SK-N-SH (cell line): ENCODE results near the gene CDH4. TPM values are rescaled to one million over a fixed set of nuclear protein-coding genes. Genes with fewer than 3 reads are reported as not detected.

Experiments
- CTCF ChIA-PET: fragments of 300-600, 350-600 bp; formaldehyde crosslinking; extraction: SDS; loops from one replicate; lab custom pipeline; 2021; lab: Yijun Ruan, JAX
- POLR2A ChIA-PET: fragments of 350-600 bp; sonication (Branson Sonifier 250); formaldehyde crosslinking; extraction: SDS; loops from one replicate; lab custom pipeline; 2020; ENCODE audit warnings: antibody characterized with exemption, inconsistent platforms; lab: Yijun Ruan, JAX
- DNase-seq: peaks from one replicate; pipeline ENCODE4 v3.0.0; 2012
- H2AFZ ChIP-seq: fragments of 200-600 bp; sonication (generic); 2 replicates; pipeline ENCODE4 v1.8.1; 2016; ENCODE audit warnings: antibody characterized with exemption, mild to moderate bottlenecking, low read depth
- H3F3A ChIP-seq: fragments of 200-600 bp; sonication (generic); replicated peaks from 2 replicates; pipeline ENCODE3; 2016; ENCODE audit warnings: antibody characterized with exemption, mild to moderate bottlenecking; ENCODE audit not compliant: insufficient read depth
- H3K27ac ChIP-seq, 2 experiments: fragments of 200-500 bp in 1 of 2; fragments of 200-600 bp in 1 of 2; sonication (Bioruptor generic) in 1 of 2; sonication (generic), shearing (Covaris generic) in 1 of 2; 2 replicates each; pipeline versions ENCODE4 v1.5.1 to v1.6.1; 2014 to 2016; ENCODE audit warnings: low read depth in 2 of 2, inconsistent platforms in 1 of 2, low read length in 1 of 2, mild to moderate bottlenecking in 1 of 2, mixed read lengths in 1 of 2
- H3K27me3 ChIP-seq: fragments of 200-600 bp; sonication (generic), shearing (Covaris generic); 2 replicates; pipeline ENCODE4 v1.6.1; 2016; ENCODE audit warnings: mixed run types; ENCODE audit not compliant: insufficient read depth
- H3K36me3 ChIP-seq, 2 experiments: fragments of 200-500 bp in 1 of 2; fragments of 200-600 bp in 1 of 2; sonication (Bioruptor generic) in 1 of 2; sonication (generic) in 1 of 2; replicated peaks in 1 of 2; 2 replicates each; pipeline versions ENCODE3 to v1.5.1; 2014 to 2016; ENCODE audit warnings: low read length in 1 of 2, mild to moderate bottlenecking in 1 of 2; ENCODE audit not compliant: insufficient read depth in 2 of 2, control insufficient read depth in 1 of 2
- H3K4me1 ChIP-seq, 2 experiments: fragments of 200-500 bp in 1 of 2; fragments of 200-600 bp in 1 of 2; sonication (Bioruptor generic) in 1 of 2; sonication (generic), shearing (Covaris generic) in 1 of 2; 2 replicates each; pipeline versions ENCODE4 v1.5.1 to v1.6.1; 2014 to 2016; ENCODE audit warnings: low read depth in 1 of 2, low read length in 1 of 2, mixed run types in 1 of 2; ENCODE audit not compliant: insufficient read depth in 2 of 2, control insufficient read depth in 1 of 2
- H3K4me2 ChIP-seq: fragments of 200-600 bp; sonication (generic), shearing (Covaris generic); 2 replicates; pipeline ENCODE4 v1.6.1; 2017; ENCODE audit warnings: mixed run types
- H3K4me3 ChIP-seq, 2 experiments: fragments of 200-500 bp in 1 of 2; fragments of 200-600 bp in 1 of 2; sonication (Bioruptor generic) in 1 of 2; sonication (generic), shearing (Covaris generic) in 1 of 2; 2 replicates each; pipeline versions ENCODE4 v1.5.1 to v1.8.1; 2014 to 2016; ENCODE audit warnings: low read depth in 2 of 2, inconsistent platforms in 1 of 2, low read length in 1 of 2, mild to moderate bottlenecking in 1 of 2, mixed read lengths in 1 of 2, moderate library complexity in 1 of 2
- H3K79me2 ChIP-seq: fragments of 200-600 bp; sonication (generic); 2 replicates; pipeline ENCODE4 v1.8.1; 2017; ENCODE audit warnings: mild to moderate bottlenecking; ENCODE audit not compliant: insufficient read depth
- H3K9ac ChIP-seq: fragments of 200-600 bp; sonication (generic); 2 replicates; pipeline ENCODE4 v1.6.1; 2017; ENCODE audit warnings: mixed run types
- H3K9me2 ChIP-seq: fragments of 200-600 bp; sonication (generic); 2 replicates; pipeline ENCODE4 v1.6.1; 2017; ENCODE audit warnings: mixed run types
- H3K9me3 ChIP-seq: fragments of 200-600 bp; sonication (generic); 2 replicates; pipeline ENCODE4 v1.6.1; 2017; ENCODE audit warnings: mixed run types, mild to moderate bottlenecking, moderate library complexity
- H4K20me1 ChIP-seq: fragments of 200-600 bp; sonication (generic); 2 replicates; pipeline ENCODE4 v1.6.1; 2017; ENCODE audit warnings: mild to moderate bottlenecking, mixed run types; ENCODE audit not compliant: insufficient read depth
- CHD2 ChIP-seq: fragments of 150-350 bp; IDR thresholded peaks from 2 replicates; pipeline ENCODE4 v1.6.1; 2018; ENCODE audit warnings: low read length; ENCODE audit not compliant: partially characterized antibody
- CTCF ChIP-seq: fragments of 200-600 bp; sonication (generic); IDR thresholded peaks from 2 replicates; pipeline ENCODE4 v1.6.1; 2017; ENCODE audit warnings: antibody characterized with exemption, mild to moderate bottlenecking, moderate library complexity
- EP300 ChIP-seq, 2 experiments: IDR thresholded peaks; 2 replicates each; pipeline versions ENCODE4 v1.4.0 to v1.6.1; 2012; ENCODE audit warnings: borderline replicate concordance in 1 of 2, low read depth in 1 of 2, low read length in 1 of 2
- EZH2phosphoT487 ChIP-seq: fragments of 200-600 bp; sonication (generic); IDR thresholded peaks from 2 replicates; pipeline ENCODE4 v1.6.1; 2017; ENCODE audit warnings: low read depth, mixed run types, mild to moderate bottlenecking, antibody characterized with exemption, moderate library complexity, borderline replicate concordance
- FOXJ3 ChIP-seq: sonication (generic); formaldehyde crosslinking; IDR thresholded peaks from 2 replicates; pipeline ENCODE4 v1.5.1; 2020; ENCODE audit warnings: mild to moderate bottlenecking, missing genetic modification reagents
- FOXM1 ChIP-seq: IDR thresholded peaks from 2 replicates; pipeline ENCODE4 v1.4.0; 2012; ENCODE audit warnings: low read depth, mild to moderate bottlenecking
- GABPA ChIP-seq: IDR thresholded peaks from 2 replicates; pipeline ENCODE4 v1.4.0; 2012; ENCODE audit warnings: low read depth, mild to moderate bottlenecking
- GATA2 ChIP-seq: sonication (generic); formaldehyde crosslinking; IDR thresholded peaks from 2 replicates; pipeline ENCODE4 v1.5.0; 2020; ENCODE audit warnings: mild to moderate bottlenecking, missing genetic modification reagents
- NFIC ChIP-seq: IDR thresholded peaks from 2 replicates; pipeline ENCODE4 v1.4.0; 2012; ENCODE audit warnings: borderline replicate concordance
- POLR2AphosphoS5 ChIP-seq: IDR thresholded peaks from 2 replicates; pipeline ENCODE4 v1.6.1; 2012; ENCODE audit warnings: low read depth, low read length
- RFX5 ChIP-seq: IDR thresholded peaks from 2 replicates; pipeline ENCODE4 v1.6.1; 2012; ENCODE audit warnings: mild to moderate bottlenecking, improper control_type of control experiment, low read length
- TAF1 ChIP-seq: IDR thresholded peaks from 2 replicates; pipeline ENCODE4 v1.6.1; 2012; ENCODE audit warnings: low read depth, mild to moderate bottlenecking, low read length, moderate library complexity, borderline replicate concordance
- USF2 ChIP-seq: fragments of 150-350 bp; IDR thresholded peaks from 2 replicates; pipeline ENCODE4 v1.6.1; 2017; ENCODE audit warnings: antibody characterized with exemption, low read length, low read depth, borderline replicate concordance
- YY1 ChIP-seq: IDR thresholded peaks from 2 replicates; pipeline ENCODE4 v1.4.0; 2012; ENCODE audit warnings: low read depth, mild to moderate bottlenecking
- WGBS: methylation state at CpG from one replicate; pipeline ENCODE4 v1.1.6; 2017; ENCODE audit warnings: low lambda C conversion rate; 5-methylcytosine and 5-hydroxymethylcytosine counted together
- polyA plus RNA-seq, 3 experiments: library from polyadenylated mRNA; depleted of rRNA; stranded (reverse); fragments of >200 nt; gene quantifications; 2 replicates each; pipeline ENCODE4 v1.2.3, GENCODE V29; 2012
- TF ChIP-seq, protein P1 (sequence below): IDR thresholded peaks from 2 replicates; pipeline ENCODE4 v1.4.0; 2012; ENCODE audit warnings: low read depth, borderline replicate concordance
- TF ChIP-seq, protein P2 (sequence below): IDR thresholded peaks from 2 replicates; pipeline ENCODE4; 2012

Gene CDH4
- polyA plus RNA-seq, 1 of the 3 experiments (the other 2 are of a cell fraction): not detected

GRCh38 chr20:61810738-61811135, 558.7 kb downstream of the CDH4 start:
- Histone ChIP-seq H3K9me2 (no peaks in the 10 kb centered on the region), H3K9ac (no peak overlapping the region), H3K4me1 (no peaks in the 10 kb centered on the region), H3K27ac (no peak overlapping the region), H3K9me3 (no peaks in the 10 kb centered on the region), H3K4me2 (no peak overlapping the region), H3K4me3 (no peak overlapping the region), H2AFZ (no peak overlapping the region), H3K27me3 (no peaks in the 10 kb centered on the region), H4K20me1 (no peaks in the 10 kb centered on the region), H3K36me3 (no peaks in the 10 kb centered on the region), H3K79me2 (no peaks in the 10 kb centered on the region), H3F3A (no peaks in the 10 kb centered on the region)
- ChIA-PET CTCF (no interaction called here), POLR2A (no interaction called here)
- DNase-seq: no peak
- TF ChIP-seq CTCF (no peak), GATA2 (no peak), CHD2 (no peak), FOXJ3 (CRISPR knock-in tag) (no peak), EZH2phosphoT487 (no peak), NFIC (no peak), YY1 (no peak), FOXM1 (no peak), EP300 (IDR thresholded peaks at IDR 0.05; ENCODE audit: borderline replicate concordance in 1 of 2, low read depth in 1 of 2, low read length in 1 of 2) (no peak), RFX5 (no peak), USF2 (no peak), POLR2AphosphoS5 (no peak), TAF1 (no peak), GABPA (no peak)
- TF ChIP-seq, protein P1, sequence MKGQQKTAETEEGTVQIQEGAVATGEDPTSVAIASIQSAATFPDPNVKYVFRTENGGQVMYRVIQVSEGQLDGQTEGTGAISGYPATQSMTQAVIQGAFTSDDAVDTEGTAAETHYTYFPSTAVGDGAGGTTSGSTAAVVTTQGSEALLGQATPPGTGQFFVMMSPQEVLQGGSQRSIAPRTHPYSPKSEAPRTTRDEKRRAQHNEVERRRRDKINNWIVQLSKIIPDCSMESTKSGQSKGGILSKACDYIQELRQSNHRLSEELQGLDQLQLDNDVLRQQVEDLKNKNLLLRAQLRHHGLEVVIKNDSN: no peak
- TF ChIP-seq, protein P2, sequence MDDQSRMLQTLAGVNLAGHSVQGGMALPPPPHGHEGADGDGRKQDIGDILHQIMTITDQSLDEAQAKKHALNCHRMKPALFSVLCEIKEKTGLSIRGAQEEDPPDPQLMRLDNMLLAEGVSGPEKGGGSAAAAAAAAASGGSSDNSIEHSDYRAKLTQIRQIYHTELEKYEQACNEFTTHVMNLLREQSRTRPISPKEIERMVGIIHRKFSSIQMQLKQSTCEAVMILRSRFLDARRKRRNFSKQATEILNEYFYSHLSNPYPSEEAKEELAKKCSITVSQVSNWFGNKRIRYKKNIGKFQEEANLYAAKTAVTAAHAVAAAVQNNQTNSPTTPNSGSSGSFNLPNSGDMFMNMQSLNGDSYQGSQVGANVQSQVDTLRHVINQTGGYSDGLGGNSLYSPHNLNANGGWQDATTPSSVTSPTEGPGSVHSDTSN: no peak
- WGBS: 60% methylated on average over 12 of the region's 17 CpGs
